ENCODE results near the gene KLHL21. TPM values are rescaled to one million over a fixed set of nuclear protein-coding genes. Genes with fewer than 3 reads are reported as not detected.

KLHL21 gene
- total and polyA plus RNA-seq, 9 of the 15 experiments (the other 6 are each of a cell fraction or from before 2014, with no cell fraction given): 2.1 to 42.1 (median 17.5) TPM

DNA sequence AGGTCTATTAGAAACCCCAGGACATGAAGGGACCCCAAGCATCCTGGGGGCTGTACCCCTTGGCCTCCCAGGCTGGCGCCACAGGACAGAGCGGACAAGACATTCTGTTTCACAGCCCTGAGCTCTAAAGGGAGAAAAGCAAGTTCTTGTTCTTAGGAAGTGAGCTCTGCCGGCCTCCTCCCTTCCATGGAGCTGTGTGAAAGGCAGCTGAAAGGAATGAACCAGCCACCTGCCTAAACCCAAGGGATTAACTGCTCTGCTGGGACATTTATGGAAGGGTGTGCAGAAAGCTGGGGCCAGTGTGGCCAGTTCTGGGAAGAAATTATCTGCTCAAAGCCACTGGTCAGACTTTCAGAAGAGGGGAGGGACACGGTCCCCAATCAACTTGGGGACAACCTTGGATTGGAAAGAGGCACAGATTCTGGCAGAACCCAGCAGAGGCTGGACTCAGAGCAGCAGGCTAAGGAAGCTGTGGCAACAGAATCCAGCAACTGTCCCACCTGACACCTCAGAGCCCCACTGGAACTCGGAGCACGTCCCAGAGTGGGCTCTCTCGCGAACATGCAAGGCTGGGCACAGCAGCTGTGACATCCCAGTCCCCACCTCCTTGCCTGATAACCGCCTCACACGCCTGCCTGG, 2.1 kb downstream of the KLHL21 start (continued):
- TF ChIP-seq, protein P1, sequence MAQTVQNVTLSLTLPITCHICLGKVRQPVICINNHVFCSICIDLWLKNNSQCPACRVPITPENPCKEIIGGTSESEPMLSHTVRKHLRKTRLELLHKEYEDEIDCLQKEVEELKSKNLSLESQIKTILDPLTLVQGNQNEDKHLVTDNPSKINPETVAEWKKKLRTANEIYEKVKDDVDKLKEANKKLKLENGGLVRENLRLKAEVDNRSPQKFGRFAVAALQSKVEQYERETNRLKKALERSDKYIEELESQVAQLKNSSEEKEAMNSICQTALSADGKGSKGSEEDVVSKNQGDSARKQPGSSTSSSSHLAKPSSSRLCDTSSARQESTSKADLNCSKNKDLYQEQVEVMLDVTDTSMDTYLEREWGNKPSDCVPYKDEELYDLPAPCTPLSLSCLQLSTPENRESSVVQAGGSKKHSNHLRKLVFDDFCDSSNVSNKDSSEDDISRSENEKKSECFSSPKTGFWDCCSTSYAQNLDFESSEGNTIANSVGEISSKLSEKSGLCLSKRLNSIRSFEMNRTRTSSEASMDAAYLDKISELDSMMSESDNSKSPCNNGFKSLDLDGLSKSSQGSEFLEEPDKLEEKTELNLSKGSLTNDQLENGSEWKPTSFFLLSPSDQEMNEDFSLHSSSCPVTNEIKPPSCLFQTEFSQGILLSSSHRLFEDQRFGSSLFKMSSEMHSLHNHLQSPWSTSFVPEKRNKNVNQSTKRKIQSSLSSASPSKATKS (CRISPR knock-in tag; IDR thresholded peaks at IDR 0.05): no peak
- TF ChIP-seq E2F3 (CRISPR knock-in tag; IDR thresholded peaks at IDR 0.05) (no peak), TEAD4 (IDR thresholded peaks at IDR 0.05; ENCODE audit: low read length) (0 out of 2 replicates have a peak, but pooled peaks have one; percentile 5), TEAD4 (CRISPR knock-in tag; IDR thresholded peaks at IDR 0.05; ENCODE audit: borderline replicate concordance) (no peak), ZBTB26 (CRISPR knock-in tag; IDR thresholded peaks at IDR 0.05) (no peak), NBN (IDR thresholded peaks at IDR 0.05; ENCODE audit: low read depth) (no peak), PCBP1 (IDR thresholded peaks at IDR 0.05; ENCODE audit: low read depth, low read length, poor library complexity, severe bottlenecking) (no peak), SAFB2 (IDR thresholded peaks at IDR 0.05; ENCODE audit: borderline replicate concordance, low read depth, low read length, severe bottlenecking) (no peak), FOSL1 (tag; conservative IDR thresholded peaks at IDR 0.05) (no peak), NKRF (IDR thresholded peaks at IDR 0.05; ENCODE audit: borderline replicate concordance) (no peak), BRCA1 (IDR thresholded peaks at IDR 0.05) (no peak), BRCA1 (CRISPR knock-in tag; IDR thresholded peaks at IDR 0.05) (no peak)
- TF ChIP-seq, protein P2, sequence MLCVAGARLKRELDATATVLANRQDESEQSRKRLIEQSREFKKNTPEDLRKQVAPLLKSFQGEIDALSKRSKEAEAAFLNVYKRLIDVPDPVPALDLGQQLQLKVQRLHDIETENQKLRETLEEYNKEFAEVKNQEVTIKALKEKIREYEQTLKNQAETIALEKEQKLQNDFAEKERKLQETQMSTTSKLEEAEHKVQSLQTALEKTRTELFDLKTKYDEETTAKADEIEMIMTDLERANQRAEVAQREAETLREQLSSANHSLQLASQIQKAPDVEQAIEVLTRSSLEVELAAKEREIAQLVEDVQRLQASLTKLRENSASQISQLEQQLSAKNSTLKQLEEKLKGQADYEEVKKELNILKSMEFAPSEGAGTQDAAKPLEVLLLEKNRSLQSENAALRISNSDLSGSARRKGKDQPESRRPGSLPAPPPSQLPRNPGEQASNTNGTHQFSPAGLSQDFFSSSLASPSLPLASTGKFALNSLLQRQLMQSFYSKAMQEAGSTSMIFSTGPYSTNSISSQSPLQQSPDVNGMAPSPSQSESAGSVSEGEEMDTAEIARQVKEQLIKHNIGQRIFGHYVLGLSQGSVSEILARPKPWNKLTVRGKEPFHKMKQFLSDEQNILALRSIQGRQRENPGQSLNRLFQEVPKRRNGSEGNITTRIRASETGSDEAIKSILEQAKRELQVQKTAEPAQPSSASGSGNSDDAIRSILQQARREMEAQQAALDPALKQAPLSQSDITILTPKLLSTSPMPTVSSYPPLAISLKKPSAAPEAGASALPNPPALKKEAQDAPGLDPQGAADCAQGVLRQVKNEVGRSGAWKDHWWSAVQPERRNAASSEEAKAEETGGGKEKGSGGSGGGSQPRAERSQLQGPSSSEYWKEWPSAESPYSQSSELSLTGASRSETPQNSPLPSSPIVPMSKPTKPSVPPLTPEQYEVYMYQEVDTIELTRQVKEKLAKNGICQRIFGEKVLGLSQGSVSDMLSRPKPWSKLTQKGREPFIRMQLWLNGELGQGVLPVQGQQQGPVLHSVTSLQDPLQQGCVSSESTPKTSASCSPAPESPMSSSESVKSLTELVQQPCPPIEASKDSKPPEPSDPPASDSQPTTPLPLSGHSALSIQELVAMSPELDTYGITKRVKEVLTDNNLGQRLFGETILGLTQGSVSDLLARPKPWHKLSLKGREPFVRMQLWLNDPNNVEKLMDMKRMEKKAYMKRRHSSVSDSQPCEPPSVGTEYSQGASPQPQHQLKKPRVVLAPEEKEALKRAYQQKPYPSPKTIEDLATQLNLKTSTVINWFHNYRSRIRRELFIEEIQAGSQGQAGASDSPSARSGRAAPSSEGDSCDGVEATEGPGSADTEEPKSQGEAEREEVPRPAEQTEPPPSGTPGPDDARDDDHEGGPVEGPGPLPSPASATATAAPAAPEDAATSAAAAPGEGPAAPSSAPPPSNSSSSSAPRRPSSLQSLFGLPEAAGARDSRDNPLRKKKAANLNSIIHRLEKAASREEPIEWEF (CRISPR knock-in tag; IDR thresholded peaks at IDR 0.05): no peak
